ENCODE results near the gene TMEM167A.

GRCh38 chr5:83025690-83026478 lies 51.3 kb downstream of the TMEM167A start:
- TF ChIP-seq CTCF (IDR thresholded peaks at IDR 0.05): no peak
- TF ChIP-seq POLR2AphosphoS5 (IDR thresholded peaks at IDR 0.05): no peak
- no peak for TF ChIP-seq POLR2A (IDR thresholded peaks at IDR 0.05)
